ENCODE measurements around the gene FMO1. TPM values are rescaled to one million over a fixed set of nuclear protein-coding genes. Genes with fewer than 3 reads are reported as not detected.

Gene FMO1
- total RNA-seq, 2 experiments from 2014 or later: not detected

DNA sequence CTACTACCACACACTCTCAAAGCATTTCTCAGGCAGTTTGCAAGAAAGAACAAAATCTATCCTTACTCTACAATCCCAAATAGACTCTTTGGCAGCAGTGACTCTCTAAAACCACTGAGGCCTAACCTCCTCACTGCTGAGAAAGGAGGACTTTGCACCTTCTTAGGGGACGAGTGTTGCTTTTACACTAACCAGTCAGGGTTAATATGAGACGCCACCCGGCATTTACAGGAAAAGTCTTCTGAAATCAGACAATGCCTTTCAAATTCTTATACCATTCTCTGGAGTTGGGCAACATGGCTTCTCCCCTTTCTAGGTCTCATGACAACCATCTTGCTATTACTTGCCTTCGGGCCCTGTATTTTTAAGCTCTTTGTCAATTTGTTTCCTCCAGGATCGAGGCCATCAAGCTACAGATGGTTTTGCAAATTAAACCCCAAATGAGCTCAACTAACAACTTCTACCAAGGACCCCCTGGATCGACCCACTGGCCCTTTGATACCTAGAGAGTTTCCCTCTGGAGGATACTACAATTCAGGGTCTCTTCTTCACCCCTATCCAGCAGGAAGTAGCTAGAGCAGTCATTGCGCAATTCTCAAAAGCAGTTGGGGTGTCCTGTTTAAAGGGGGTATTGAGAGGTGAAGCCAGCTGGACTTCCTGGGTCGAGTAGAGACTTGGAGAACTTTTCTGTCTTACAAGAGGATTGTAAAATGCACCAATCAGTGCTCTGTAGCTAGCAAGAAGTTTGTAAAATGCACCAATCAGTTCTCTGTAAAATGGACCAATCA, 63.7 kb downstream of the FMO1 start:
- DNase-seq: no peak
- POLR2A ChIA-PET: no interaction called here
- no peaks in the 10 kb centered on the region for H3K9me3 Mint-ChIP-seq
- intact Hi-C loops (cut with micrococcal nuclease): no loop called here
- no peaks in the 10 kb centered on the region for H3K27me3 Mint-ChIP-seq
- H3K4me1 Mint-ChIP-seq (ENCODE audit: low read depth): peaks cover 13% of the 10 kb centered on the region
- H3K4me3 Mint-ChIP-seq: no peak overlapping the region
- TF ChIP-seq, protein P1, sequence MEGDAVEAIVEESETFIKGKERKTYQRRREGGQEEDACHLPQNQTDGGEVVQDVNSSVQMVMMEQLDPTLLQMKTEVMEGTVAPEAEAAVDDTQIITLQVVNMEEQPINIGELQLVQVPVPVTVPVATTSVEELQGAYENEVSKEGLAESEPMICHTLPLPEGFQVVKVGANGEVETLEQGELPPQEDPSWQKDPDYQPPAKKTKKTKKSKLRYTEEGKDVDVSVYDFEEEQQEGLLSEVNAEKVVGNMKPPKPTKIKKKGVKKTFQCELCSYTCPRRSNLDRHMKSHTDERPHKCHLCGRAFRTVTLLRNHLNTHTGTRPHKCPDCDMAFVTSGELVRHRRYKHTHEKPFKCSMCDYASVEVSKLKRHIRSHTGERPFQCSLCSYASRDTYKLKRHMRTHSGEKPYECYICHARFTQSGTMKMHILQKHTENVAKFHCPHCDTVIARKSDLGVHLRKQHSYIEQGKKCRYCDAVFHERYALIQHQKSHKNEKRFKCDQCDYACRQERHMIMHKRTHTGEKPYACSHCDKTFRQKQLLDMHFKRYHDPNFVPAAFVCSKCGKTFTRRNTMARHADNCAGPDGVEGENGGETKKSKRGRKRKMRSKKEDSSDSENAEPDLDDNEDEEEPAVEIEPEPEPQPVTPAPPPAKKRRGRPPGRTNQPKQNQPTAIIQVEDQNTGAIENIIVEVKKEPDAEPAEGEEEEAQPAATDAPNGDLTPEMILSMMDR (IDR thresholded peaks at IDR 0.05): no peak
- H3K36me3 Mint-ChIP-seq (ENCODE audit: low read depth): no peaks in the 10 kb centered on the region
- H3K27ac Mint-ChIP-seq: no peak overlapping the region
- no peak for ATAC-seq
- CTCF ChIA-PET: interaction anchor here (1.5 to 3.8 kb wide), 4 partner anchors 12 to 345 kb away, joined by 4 to 71 read pairs (median 12); partner anchors contain the start of gene FMO1

DNA sequence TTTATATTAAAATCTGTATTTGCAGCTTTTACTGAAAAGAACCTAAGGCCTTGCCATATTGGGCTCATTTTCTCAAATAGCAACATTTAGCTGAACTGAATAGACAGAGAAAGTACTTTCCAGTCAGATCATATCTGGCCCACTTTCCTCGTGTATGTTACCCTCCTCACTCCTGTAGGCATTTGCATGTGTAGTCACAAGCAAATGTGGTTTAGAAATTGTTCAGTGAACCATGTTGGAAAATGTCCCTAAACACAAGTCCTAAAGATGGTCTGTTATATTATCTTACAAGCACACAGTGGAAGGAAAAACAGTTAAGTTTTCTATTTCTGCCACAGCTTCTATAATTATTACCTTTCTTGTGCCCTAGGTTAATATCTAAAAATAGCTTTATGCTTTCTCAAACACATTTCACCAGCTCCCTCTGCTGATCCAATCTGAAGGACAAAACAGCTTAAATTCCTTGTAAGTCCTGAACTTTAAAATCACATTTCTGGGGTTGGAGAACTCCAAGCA, 65.1 kb downstream of the FMO1 start:
- TF ChIP-seq, protein P1 (IDR thresholded peaks at IDR 0.05): no peak
- no peaks in the 10 kb centered on the region for H3K27me3 Mint-ChIP-seq
- H3K27ac Mint-ChIP-seq: peak overlapping the region; percentile 71
- peak overlapping the region; percentile 75 for H3K4me3 Mint-ChIP-seq
- DNase-seq (no peak), ATAC-seq (peak; percentile 5)
- ChIA-PET CTCF (interaction anchor here (0.8 to 3.8 kb wide), 43 partner anchors 8 to 657 kb away, joined by 3 to 71 read pairs (median 5); partner anchors contain the start of genes FMO1 and FMO3), POLR2A (no interaction called here)
- no peaks in the 10 kb centered on the region for H3K36me3 Mint-ChIP-seq (ENCODE audit: low read depth)
- intact Hi-C loops (cut with micrococcal nuclease): no loop called here
- H3K4me1 Mint-ChIP-seq (ENCODE audit: low read depth): peaks cover 13% of the 10 kb centered on the region
- H3K9me3 Mint-ChIP-seq: no peaks in the 10 kb centered on the region

DNA sequence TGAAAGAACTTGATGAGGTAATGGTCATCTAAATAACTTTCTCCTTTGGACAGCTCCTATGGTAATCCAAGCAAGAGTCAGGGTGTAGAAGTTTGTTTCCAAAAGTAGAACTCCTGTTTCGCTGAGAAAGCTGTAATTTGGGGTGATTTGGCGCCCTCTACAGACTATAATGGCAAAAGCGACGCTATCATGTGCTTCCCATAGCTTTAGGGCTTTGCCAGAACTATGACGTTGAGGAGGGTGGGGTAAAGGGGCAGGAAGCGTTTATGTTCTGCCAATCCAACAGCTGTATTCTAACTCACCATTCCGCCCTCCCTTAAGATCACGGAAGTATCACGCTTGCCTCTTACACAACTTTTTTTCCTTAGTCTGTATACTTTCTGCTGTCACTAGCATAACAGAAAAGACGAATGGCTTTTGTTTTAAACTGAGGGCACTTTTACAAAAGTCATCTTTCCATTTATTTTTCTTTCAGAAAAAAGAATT, 65.6 kb downstream of the FMO1 start, which contains the start of gene FMO4:
Gene FMO4, plus strand, starts transcription at position 349 of the 486 bp plus-strand sequence. CDS start 5,643 bp downstream, outside the sequence.
- ChIA-PET POLR2A (no interaction called here), CTCF (interaction anchor here (0.7 to 3.8 kb wide), 47 partner anchors 9 to 657 kb away, joined by 3 to 71 read pairs (median 5); partner anchors contain the start of genes FMO1, FMO3 and PRRC2C)
- TF ChIP-seq, protein P1 (IDR thresholded peaks at IDR 0.05): peak; percentile 79
- Mint-ChIP-seq H3K4me3 (peak within 1 kb of the TSS; percentile 75), H3K4me1 (ENCODE audit: low read depth) (peaks cover 13% of the 10 kb centered on the region), H3K9me3 (no peaks in the 10 kb centered on the region), H3K27me3 (no peaks in the 10 kb centered on the region), H3K36me3 (ENCODE audit: low read depth) (peaks cover under 1% of the 10 kb centered on the region), H3K27ac (peak within 1 kb of the TSS; percentile 83)
- peak; percentile 100 for ATAC-seq
- DNase-seq: peak; percentile 90
- intact Hi-C loops (cut with micrococcal nuclease): loop anchor here (2.0 kb wide), 1 partner anchor 69 kb away; no protein-coding TSS in a partner anchor

DNA sequence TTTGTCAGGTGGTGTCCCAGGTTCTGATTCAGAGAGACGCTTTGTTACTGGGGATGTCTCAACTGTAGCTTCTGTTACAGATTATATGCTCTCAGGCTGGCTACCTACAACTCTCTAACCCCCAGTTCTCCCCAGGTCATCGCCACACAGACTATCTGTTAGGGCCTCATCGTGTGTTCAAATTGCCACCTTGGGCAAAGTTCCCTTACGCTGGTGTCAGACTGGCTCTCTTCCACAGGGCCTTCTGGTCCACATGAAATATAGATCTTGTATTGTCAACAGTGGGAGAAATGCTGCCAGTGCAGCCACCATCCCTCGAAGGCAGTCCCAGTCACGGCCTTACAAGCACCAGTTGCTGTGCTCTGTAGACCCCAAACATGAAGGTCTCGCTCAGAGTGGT, 81.0 kb downstream of the FMO1 start:
- intact Hi-C loops (cut with micrococcal nuclease): no loop called here
- CTCF ChIA-PET: no interaction called here
- no peak for ATAC-seq
- H3K4me1 Mint-ChIP-seq (ENCODE audit: low read depth): no peaks in the 10 kb centered on the region
- H3K9me3 Mint-ChIP-seq: no peaks in the 10 kb centered on the region
- H3K36me3 Mint-ChIP-seq (ENCODE audit: low read depth): no peaks in the 10 kb centered on the region
- H3K4me3 Mint-ChIP-seq: no peak overlapping the region
- POLR2A ChIA-PET: no interaction called here
- no peak overlapping the region for H3K27ac Mint-ChIP-seq
- TF ChIP-seq, protein P1 (IDR thresholded peaks at IDR 0.05): no peak
- DNase-seq: no peak
- H3K27me3 Mint-ChIP-seq: no peaks in the 10 kb centered on the region

Data from activated CD8-positive, alpha-beta T cell treated with anti-CD3 and anti-CD28 coated beads for 36 hours (primary cell).